T1000 (cell line): Measurements from ENCODE around the gene AUTS2.

Experiments
- DNase-seq: peaks from one replicate; lab custom pipeline; 2025; ENCODE audit warnings: mixed read lengths; lab: John Stamatoyannopoulos, UW

Gene AUTS2

GRCh38 chr7:70498232-70498992 is 900.1 kb downstream of the AUTS2 start:
- DNase-seq = no peak

- no peak for DNase-seq
Measured at GRCh38 chr7:70500261-70500660, 902.0 kb downstream of the AUTS2 start.

DNA sequence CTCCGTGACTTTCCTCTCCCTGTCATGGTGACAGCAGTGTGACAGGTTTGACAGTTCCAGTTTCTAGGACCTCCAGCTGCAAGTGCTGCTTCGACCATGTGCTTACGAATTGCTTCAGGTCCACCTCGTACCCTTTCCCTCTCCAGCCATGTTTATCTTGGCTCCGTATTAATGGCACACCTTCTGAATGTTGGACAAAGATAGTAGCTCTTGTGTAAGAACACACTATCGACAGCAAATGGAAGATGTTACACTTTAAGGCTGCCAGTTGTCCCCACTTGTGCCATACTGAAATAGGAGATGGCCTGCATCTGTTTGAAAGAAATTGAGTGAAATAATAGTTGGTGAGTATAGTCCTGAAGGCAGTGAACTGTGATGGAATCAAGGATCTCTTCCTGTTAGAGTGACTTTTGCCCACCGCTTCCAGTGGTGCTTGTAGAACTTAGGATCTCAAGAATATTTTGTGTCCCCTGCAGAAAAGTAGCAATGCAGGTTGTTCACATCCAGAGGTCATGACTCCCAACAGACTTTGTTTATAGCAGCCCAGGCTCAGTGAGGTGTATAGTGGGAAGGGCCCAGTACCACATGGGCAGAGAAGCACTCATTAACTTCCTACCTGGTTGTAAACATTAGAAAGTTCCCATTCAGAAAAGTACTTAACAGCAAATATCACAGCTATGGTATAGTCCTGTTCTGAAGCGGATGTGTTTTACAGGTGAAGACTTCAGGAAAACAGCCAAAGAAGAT is 904.0 kb downstream of the AUTS2 start:
- DNase-seq = no peak

- DNase-seq = no peak
Measured at GRCh38 chr7:70504254-70504653, 906.0 kb downstream of the AUTS2 start.

DNA sequence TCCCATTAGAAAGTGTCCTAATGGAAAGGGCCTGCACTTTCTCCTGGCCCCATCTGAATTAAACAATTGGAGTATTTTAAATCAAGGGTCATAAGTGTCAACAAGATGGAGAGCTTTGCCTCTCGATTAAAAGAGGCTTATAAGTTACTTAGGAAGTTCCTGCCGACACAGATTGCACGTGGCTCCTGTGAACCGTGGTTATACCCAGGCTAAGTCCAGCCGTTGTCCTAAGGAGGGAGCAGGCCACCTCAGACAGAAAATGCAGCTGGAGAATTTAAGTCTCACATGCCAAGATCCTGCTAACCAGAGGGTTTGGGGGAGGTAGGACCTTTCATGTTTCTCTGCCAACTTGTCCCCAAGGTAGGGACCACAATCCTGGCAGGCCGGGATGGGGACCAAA is 907.2 kb downstream of the AUTS2 start:
- DNase-seq = no peak

DNA sequence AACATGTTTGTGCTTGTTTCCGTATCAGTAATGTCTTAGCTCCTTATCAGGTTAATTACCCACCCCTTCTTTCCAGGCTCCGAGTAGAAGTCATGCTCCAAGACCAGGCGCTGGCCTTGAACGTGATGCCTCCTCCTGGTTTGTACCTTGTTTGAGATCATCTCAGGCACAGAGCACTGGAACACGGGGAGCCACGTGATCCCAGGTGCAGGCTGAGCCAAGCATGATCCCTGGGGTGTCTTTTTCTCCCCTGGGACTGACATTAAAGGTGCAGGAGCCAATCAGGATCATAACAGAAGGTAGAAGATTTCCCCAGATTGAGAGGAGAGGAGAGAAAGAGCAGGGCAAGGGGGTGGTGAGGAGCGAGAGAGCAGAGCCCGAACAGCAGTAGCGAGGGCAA is 907.6 kb downstream of the AUTS2 start:
- DNase-seq = no peak

GRCh38 chr7:70506434-70506833 is 908.2 kb downstream of the AUTS2 start:
- DNase-seq = no peak

DNA sequence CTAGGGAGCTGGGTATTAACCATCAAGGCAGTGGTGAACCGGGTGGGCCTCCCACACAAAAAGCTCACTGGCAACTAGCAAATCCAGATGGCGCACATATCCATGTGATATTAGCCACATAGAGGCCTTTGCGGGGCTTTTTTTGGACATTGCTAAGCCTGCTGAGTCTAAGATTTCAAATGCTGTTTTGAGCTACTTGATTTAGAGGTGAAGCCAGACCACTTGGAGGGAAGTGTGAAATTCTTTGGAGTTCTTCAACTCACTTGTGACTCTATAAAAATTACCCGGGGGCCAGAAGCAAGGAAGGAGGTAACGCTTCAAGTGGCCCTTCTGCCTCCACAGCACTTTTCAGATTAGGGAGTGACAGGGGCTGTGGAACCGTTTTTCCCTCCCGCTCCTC is 913.9 kb downstream of the AUTS2 start:
- DNase-seq = no peak

DNA sequence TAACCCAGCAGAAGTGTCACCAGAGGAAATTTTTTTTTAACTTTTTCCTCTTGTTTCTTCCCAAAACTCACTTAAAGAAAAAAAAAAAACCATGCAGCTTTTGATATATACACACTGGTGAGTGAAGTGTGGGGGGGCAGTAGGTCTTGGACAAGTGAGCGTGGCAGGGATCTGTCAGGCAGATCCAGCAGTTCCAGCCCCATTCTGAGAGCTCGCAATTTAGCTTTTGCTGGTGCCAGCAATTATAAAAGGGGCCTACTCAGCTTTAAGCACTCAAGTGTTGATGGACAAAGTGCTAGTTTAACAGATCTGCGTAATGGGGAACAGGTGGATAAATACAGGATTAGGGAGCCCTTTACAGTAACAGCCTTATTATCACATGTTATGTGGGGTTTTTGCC is 914.5 kb downstream of the AUTS2 start:
- DNase-seq = no peak

DNA sequence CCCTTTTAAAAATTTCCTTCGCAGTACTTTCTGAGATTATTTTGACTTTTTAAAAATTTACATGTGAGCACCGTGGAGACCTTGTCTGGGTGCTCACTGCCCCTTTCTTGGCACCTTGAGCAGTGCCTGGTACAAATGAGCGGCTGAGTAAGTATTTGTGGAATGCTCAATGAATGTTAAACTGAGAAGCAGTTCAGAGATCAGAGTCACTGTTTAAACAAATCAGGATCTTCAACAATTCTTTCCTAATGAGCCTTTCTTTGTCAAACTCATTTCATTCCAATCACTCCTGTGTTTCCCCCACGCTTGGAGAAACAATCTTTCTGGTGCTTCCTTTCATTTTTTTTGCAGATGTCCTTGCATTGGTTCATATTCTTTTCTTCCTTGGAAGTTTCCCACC is 922.3 kb downstream of the AUTS2 start:
- no peak for DNase-seq

DNA sequence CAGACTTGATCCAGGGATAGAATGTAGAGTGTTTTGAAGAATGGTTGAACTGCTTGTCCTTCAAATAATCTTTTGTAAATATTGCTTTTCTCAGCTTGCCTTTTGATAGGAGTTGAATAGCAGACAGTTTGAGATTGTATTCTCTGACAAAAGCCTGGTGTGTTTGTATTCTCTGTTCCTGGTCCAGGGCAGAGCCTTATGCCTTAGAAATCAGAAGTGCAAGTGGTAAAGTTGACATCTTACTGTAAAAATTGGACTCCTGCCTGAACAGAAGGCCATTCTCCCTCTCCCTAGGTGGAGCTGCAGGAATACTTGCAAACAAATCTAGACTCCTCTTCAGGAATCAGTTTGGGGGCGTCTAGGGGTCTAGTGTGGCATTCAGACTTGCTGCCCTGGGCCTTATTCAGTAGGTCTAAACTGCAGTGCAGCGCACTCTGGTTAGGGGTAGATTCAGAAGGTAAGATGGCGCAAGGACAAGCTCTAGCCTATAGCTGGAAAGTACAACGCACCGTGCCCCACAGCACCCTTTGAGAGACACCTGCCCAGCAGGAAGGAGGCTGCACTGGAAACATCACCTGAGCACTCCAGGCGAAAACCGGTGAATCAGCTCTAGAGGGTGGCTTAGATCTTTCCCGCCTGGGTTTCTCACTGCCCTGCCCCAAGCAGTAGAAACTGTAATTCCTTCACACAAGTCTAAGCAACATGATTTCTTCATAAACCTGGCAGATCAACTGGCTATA is 925.1 kb downstream of the AUTS2 start:
- no peak for DNase-seq

DNA sequence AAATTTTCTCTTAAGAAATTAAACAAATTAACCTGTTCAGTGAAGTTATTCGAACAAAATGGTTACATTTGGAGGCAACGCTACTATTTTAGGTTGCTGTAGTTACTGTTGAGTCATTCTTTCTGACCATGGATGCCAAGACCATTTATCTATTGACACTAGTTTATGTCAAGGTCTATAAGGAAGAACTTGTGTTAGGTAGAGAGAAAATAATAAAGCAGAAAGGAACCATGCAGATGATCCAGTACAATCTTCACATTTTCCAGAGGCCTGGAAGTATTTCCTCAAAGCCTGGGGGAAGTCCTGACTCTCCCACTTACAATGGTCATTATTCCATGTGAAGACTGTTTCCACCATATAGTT is 925.7 kb downstream of the AUTS2 start:
- no peak for DNase-seq

- no peak for DNase-seq
Measured at GRCh38 chr7:70525991-70526390, 927.7 kb downstream of the AUTS2 start.

GRCh38 chr7:70527520-70528115 is 929.3 kb downstream of the AUTS2 start:
- no peak for DNase-seq

GRCh38 chr7:70529436-70529835 is 931.2 kb downstream of the AUTS2 start:
- no peak for DNase-seq

DNA sequence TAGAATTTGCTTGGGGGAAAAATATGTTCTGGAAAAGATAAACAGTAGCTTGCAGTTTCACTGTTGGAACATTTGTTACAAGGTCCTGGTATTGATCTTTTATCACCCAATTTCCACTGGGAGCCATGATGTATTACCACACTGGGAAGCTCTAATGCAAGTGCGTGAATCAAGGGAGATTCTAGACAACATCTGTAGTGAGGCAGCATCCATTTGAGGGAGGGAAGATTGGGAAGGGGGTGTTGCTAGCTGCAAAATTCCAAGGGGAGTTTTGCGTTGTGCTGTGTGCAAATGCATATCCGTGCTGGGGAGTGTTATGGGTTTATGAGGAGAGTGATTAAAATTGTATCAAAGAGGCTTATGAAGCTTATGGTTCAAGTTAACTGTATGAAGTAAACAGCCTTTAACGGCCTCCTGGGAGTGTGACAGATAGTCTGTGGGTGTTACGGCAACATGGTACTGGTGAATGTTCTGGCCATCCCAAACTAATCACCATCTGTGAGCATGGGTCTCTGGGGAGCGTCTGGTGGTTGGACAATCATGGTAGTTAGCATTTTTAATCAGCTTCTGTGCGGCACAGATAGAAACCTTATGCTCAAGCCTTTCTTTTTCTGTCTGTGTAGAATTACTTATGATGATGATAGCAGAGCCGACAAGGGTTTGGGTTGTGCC is 931.8 kb downstream of the AUTS2 start:
- no peak for DNase-seq

DNA sequence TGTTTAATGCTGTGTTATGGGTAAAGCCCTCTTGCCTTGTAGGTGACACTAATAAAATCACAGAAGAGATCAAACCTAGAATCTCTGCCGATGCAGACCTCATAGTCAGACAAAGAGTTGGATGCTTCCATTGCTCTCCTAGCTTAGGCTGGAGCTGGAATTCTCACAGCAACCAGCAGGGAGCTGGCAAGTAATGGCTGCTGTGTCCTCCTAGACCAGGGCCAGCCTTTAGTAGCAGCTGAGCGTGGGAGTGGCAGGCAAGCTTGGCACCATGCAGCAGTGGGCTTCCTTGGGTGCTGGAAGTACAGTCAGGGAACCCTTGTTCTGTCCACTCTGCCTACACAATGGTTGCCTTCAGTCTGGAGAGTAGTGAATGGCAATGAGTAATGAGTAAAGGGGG is 935.3 kb downstream of the AUTS2 start:
- no peak for DNase-seq

- no peak for DNase-seq
Measured at GRCh38 chr7:70539205-70539604, 940.9 kb downstream of the AUTS2 start.

GRCh38 chr7:70539617-70540016 is 941.3 kb downstream of the AUTS2 start:
- DNase-seq = no peak

- no peak for DNase-seq
Measured at GRCh38 chr7:70540641-70541040, 942.4 kb downstream of the AUTS2 start.

- no peak for DNase-seq
Measured at GRCh38 chr7:70542750-70543376, 944.6 kb downstream of the AUTS2 start.

DNA sequence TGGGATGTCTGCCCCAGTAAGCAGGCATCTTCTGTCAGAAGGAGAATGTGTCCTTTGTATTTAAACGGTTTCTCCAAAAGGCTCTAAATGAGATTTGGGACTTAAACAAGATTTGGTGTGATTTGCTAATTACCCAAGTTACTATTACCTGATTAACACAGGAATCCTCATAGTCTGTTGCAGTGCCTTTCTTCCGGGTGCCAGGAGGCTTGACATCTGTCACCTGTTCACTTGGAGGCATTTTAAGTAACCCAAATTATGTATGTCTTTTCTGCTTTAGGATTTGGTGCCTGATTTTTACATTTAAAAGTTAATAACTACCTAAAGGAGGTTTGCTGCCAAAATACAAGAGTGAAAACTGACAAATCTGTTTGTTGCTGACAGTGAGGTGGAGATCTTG is 945.7 kb downstream of the AUTS2 start:
- no peak for DNase-seq
